ENCODE measurements around the gene ENTREP3.
"Not testable (repeated sequence)": the region's sequence is repeated elsewhere in the genome, so short reads cannot be mapped to it uniquely, and the experiment has no call there.

The ENTREP3 gene

DNA sequence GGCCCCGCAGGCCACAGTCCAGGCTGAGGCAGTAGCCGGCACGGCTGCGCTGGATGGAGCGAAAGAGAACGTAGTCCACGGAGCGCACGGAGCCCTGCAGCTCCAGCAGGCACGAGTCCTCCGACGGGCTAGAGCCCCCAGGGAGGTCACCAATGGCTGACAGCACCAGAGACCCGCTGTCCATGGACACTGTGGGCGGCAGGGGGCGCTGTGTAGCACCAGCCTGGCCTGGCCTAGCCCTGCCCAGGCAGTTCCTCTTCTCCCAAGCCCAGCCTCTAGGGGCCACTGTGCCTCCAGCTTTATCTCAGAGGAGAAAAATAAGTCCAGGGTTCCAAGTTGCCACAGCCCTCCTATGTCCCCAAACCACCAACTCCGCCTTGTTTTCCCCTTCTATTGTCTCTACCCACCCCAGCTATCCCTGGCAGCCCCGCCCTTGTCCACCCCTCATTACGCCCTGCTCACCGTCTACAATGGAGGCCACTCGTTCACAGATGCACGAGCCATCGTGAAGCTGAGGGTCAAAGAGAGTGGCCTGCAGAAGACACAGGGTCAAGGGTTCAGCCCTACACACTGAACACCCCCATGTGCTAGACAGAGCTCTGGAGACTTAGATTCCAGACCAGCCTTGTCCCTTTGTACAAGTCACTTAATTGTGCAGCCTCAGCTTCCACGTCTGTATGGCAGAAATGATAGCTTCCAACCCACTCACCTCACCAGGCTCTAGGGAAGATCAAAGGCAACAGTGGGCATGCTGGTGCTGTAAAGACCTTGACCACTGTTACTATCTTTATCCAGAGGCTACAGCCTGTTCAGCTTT, 4.4 kb downstream of the ENTREP3 start:
- peak; percentile 81 to 90 for DNase-seq (ENCODE audit: low read depth in 2 of 2)

DNA sequence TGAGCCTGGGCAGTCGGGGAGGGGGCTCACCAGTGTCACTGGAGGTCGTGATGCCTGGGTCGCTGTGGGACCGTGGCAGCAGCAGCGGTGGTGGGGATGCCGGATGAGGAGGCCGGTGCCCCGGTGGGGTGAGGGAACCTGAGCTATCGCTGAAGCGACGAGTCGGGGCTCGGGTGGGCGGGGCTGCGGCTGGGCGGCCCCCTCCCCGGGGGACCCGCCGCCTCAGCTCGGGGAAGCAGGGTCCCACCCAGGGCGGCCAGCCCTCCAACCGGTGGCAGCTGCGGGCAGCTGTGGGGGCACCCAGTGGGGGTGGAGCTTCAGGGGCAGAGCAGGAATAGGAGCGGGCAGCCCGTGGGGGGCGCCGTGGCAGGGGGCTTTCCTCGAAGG, 5.0 kb downstream of the ENTREP3 start:
- no peak for DNase-seq (ENCODE audit: low read depth in 2 of 2)

DNA sequence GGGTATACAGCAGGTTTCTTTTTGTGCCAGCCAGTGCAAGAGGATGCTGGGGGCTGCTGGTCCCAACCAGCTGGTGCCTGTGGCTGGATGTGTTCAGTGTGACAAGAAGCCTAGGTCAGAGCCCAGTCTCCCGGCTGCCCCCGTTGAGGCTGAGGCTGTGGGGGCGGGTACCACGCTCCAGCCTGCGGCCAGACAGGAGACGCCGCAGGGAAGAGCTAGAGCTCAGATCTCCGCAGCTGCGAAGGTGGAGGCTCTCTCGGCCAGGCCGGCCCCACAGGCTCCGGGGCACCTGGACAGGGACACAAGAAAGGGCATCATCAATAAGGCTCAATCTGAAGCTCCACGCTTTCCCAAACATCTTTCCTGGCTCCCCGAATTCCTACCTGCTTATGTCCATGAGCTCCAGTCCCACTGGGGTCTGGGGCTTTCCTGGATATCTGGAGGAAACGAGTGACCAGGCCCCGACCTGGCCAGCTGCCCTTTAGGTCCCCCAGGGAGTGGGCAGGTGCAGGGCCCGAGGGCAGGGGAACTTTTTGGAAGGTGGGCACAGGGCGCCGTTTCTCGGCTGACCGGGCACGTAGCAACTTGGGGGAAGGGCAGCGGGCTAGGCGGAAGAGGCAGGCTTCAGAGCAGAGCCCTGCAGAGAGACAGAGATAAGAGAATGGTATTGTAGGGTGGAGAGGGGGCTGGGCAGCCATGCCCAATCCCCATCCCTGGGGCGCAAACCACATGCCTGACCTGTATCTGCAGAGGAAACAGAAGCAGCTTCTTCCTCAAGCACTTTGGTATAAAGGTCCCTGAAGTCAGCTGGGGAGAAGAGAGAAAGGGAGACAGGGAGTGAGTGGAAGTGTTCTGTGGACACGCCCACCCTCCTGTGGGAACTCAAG, 7.4 kb downstream of the ENTREP3 start:
- DNase-seq (ENCODE audit: low read depth in 2 of 2): no peak

DNA sequence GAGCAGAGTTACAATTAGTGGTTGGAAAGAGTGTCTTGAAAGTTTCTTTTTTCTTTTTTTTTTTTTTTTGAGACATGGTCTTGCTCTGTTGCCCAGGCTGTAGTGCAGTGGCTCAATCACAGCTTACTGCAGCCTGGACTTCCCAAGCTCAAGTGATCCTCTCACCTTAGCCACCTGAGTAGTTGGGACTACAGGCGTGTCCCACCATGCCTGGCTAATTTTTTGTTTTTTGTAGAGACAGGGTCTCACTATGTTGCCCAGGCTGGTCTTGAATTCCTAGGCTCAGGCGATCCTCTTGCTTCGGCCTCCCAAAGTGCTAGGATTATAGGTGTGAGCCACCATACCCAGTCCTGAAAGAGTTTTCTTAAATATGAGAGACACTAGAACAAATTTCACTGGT, 8.5 kb downstream of the ENTREP3 start:
- DNase-seq (ENCODE audit: low read depth in 2 of 2): not testable (repeated sequence)

DNA sequence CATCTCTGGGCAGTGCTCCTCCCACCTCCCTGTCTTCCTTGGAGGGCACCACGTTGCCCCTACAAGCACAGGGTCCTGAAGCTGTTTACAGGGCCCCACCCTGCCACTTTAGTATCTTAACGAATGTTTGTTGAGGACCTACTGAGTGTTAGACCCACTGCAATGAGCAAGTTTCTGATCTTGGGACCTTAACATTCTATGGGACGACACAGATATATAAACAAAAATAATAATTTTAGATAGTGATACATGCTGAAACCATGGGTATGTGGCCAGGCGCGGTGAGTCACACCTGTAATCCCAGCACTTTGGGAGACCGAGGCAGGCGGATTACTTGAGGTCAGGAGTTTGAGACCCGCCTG, 10.1 kb downstream of the ENTREP3 start:
- DNase-seq (ENCODE audit: low read depth in 2 of 2): no peak

DNA sequence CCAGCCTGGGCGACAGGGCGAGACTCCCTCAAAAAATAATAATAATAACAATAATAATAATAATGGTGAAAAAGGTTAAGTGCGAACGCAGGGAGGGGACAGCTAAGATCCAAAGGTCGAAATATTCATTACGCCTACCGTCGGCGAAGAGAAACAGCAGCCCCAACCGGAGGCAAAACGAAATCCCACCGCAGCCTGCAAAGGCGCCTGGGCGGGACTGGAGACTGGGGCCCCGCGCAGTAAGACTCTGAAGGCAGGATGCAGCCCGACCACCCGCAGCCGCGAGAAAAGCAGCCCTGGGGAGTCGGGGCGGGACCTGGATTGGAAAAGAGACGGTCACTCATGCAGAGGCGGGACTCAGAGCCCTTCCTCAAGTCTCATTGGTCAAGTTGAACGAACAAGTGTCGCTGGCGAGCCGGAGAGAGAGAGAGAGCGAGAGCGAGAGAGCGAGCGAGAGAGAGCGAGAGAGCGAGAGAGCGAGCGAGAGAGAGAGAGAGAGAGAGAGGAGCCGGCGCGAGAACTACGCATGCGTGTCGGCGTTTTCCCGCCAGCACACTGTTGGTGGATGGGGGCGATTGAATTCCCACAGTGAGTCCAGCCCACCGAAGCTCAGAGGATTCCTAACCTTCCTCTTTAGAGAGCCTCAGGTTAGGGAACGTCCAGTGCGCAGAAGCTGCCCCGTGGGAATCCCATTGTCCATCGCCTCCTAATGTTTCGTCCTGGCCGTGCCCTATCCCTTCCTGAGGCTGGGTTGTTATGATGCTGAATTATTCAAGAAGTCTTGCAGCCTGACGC, 10.7 kb downstream of the ENTREP3 start:
- DNase-seq (ENCODE audit: low read depth in 2 of 2): peak; percentile 80 to 88

DNA sequence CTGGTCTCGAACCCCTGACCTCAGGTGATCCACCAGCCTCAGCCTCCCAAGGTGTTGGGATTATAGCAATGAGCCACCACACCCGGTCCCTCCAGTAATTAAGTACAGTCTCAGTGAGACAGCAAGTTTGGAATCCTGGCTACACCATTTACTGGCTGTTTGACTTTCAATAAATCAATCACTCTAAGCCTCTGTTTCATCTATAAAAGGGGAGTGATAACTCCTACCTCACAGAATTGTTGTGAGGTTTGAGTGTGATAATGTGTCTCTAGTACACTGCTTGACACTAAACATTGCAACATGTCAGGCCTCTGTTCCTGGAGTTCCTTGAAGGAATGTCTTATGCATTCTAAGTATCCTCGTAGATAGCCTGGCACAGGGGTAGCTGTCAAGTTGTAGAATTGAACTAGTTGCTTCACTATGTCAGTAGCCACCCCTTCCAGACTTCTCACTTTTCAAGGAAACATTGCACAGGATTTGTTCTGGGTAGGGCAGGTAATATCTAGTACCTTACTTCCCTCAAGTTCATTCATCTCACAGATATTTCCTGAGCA, 12.4 kb downstream of the ENTREP3 start:
- DNase-seq (ENCODE audit: low read depth in 2 of 2): no peak

DNA sequence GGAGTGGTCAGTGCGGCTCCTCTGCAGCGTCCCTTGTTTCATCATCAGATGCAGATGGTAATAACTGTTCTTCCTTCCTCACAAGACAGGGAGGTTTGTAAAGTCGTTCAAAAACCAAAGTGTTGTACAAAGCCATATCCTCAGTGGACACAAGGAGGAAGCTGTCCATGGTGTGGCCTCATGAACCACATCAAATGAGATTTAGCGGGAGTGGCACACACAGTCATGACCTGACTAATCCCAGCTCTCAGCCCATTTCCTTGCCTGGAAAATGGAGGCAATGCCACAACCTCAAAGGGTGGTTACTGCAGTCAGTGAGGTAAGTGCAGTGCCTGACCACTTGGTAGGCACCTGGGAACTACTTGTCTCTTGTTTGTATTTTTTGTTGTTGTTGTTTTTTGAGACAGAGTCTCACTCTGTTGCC, 13.4 kb downstream of the ENTREP3 start:
- no peak for DNase-seq (ENCODE audit: low read depth in 2 of 2)

DNA sequence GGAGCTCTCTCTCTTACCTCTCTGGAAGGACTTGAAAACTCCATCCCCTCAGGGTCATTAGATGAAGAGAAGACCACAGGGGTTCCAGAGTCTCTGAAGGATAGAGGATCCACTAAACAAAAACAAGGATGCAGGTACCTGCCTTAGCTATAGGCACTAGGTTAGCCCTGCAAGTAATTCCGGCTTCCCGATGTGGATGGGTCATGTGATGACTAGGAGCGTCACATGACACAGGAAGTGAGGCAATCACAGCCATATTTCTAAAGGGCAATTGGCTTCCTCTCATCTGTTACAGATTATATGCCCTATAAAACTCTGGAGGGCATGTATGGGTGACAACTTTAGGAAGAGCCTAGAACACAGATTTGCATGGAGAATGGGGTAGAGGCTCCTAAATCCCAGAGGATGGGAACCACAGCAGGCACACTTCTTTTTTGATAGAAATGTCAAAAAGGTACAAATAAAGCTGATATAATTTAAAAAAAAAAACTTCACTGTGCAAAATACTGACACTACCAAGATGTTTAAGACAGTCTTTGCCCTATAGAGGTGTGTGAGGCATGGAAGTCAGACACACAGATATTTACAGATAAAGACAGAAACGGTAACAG, 14.1 kb downstream of the ENTREP3 start:
- DNase-seq (ENCODE audit: low read depth in 2 of 2): peak in 1 of 2 donors; percentile 52

DNA sequence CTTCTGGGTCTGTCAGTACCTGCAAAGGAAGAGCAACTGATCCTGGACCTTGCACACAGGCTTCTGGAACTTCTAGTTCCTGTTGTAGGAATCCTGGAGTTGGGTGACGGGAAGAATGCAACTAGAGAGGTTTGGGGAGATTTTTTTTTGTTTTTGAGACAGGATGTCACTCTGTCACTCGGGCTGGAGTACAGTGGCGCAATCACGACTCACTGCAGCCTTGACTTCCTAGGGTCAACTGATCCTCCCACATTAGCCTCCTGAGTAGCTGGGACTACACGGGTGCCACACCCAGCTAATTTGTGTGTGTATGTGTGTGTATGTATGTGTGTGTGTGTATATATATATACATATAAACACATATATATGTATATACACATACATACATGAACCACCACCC, 18.8 kb downstream of the ENTREP3 start:
- no peak for DNase-seq (ENCODE audit: low read depth in 2 of 2)

DNA sequence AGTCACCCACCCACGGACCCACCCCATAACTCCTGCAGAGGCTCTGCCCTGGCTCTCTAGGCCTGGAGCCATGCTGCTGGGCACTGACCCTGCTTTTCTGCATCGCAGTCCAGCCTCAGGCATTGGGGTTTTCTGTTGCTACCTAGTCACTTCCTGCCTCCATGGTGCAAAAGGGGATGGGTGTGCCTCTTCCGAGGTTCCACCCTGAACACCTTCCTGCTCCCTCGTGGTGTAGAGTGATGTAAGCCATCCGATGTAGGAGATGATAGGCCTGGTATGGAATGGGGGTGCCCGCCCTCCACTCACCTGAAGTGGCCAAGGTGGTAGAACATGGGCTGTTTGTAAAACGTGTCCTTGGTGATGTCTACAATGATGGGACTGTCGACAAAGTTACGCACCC, 19.9 kb downstream of the ENTREP3 start:
- not testable (repeated sequence) for DNase-seq (ENCODE audit: low read depth in 2 of 2)

DNA sequence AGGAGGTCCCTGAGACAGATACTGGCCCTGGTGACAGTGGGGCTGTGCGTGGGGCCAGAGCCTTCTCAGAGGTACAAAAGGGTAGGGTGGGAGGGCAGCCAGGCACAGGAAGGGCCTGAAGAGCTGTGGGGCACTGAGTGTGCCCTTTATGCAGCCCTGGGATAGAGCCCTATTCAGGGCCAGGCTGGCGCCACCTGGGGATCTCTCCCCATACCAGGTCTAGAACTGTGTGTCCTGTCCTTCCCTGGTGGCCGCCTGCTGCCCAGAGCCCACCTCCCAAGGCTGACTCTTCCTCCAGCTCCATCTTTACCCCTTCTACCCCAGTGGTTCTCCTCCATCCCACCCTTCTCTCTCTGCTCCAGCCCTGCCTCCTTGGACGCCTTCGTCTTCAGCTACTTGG, 21.8 kb downstream of the ENTREP3 start:
- not testable (repeated sequence) for DNase-seq (ENCODE audit: low read depth in 2 of 2)

DNA sequence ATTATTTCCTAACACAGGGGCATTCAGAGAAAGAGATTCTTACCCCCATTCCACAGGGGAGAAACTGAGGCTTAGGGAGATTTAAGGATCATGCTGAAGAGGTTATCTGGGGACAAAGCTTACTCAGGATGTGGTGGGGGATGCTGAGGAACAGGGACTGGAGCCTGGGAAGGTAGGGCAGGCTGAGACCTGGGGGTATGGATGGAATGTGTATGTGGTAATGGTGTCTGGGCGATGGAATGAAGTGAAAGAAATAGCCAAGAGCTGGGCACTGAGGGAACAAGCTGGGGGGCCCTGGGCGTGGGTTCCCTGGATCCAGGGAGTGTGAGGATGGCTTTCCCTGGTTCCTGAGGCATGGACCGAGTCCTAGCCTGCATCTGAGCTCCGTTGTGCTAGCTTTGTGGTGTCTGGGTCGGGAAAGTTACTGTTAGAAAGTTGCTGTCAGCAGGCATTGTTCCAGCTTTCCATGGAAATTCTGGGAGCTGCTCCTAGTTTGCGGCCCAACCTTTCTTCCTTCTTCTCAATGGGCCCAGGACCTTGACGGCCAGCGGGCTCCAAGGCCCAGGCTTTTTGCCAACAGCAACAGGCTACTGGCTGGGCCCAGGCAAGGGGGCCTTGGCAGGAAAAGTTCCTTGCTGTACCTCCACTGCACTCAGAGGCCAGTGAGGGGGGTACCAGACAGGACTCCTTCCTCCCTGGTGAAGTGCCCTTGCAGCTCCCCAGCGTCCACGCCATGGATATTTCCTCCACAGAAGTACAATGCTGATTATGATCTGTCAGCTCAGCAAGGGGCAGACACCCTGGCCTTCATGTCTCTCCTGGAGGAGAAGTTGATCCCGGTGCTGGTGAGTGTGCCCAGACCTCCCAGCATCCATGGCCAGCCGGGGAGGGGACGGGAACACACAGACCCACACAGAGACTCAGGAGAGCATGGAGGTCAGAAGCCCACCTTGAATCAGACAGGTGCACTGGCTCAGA, 23.0 kb downstream of the ENTREP3 start:
- DNase-seq (ENCODE audit: low read depth in 2 of 2): not testable (repeated sequence)

DNA sequence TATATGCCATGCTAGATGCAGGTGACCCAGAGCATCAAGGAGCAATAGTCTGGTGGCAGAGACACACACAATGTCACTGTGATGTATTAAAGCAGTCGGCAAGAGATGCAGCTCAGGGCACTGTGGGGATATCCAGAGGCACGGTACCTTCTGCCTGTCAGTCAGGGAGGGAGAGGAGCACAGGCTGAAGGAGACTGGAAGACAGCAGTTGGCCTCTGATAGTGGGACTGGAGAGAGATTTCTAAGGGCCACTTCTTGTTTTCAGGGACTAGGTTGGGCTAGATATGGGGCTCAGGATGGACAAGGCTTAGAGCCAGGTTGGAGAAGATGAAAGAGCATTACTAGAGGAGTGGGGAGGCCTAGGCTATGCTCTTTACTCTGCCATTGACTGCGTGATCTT, 24.0 kb downstream of the ENTREP3 start:
- not testable (repeated sequence) for DNase-seq (ENCODE audit: low read depth in 2 of 2)

DNA sequence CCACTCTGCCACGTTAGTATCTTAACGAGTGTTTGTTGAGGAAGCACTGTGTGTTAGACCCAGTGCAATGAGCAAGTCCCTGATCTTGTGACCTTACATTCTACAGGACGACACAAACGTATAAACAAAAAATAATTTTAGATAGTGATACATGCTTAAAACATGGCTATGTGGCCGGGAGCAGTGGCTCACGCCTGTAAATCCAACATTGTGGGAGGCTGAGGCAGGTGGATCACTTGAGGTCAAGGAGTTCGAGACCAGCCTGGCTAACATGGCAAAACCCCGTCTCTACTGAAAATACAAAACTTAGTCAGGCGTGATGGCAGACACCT, 27.2 kb downstream of the ENTREP3 start:
- no peak for DNase-seq (ENCODE audit: low read depth in 2 of 2)

DNA sequence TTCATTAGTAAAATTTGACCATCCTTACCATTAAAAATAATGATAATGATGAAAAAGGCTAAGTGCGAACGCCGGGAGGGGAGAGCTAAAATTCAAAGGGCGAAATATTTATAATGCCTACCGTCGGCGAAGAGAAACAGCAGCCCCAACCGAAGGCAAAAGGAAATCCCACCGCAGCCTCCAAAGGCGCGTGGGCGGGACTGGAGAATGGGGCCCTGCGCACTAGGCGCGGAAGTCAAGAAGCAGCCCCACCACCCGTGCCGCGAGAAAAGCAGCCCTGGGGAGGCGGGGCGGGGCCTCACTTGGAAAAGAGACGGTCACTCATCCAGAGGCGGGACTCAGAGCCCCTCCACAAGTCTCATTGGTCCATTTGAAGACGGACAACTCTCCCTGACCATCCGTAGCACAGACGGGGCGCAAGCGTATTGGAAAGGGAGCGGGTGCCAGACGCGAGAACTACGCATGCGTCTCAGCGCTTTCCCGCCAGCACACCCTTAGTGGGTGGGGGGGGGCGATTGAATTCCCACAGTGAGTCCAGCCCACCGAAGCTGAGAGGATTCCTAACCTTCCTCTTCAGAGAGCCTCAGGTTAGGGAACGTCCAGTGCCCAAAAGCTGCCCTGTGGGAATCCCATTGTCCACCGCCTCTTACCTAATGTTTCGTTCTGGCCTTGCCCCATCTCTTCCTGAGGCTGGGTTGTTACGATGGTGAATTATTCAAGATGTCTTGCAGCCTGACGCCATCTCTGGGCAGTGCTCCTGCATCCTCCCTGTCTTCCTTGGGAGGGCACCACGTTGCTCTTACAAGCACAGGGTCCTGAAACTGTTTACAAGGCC, 27.8 kb downstream of the ENTREP3 start:
- DNase-seq (ENCODE audit: low read depth in 2 of 2): peak; percentile 98 to 100

DNA sequence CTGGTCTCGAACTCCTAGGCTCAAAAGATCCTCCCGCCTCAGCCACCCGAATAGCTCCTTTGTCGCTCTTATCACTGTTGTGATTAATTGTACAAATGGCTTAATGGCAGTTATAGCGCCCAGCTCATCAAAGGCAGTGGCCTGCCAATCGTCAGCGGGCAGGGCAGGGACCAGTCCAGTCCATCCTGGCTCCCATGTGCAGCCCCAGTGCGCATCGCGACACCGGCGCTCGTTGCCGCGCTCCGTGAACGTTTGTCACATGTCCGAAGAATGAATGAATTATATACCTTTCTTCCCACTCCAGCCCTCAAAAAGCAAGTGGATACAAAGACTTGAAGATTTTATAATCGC, 28.4 kb downstream of the ENTREP3 start:
- no peak for DNase-seq (ENCODE audit: low read depth in 2 of 2)

DNA sequence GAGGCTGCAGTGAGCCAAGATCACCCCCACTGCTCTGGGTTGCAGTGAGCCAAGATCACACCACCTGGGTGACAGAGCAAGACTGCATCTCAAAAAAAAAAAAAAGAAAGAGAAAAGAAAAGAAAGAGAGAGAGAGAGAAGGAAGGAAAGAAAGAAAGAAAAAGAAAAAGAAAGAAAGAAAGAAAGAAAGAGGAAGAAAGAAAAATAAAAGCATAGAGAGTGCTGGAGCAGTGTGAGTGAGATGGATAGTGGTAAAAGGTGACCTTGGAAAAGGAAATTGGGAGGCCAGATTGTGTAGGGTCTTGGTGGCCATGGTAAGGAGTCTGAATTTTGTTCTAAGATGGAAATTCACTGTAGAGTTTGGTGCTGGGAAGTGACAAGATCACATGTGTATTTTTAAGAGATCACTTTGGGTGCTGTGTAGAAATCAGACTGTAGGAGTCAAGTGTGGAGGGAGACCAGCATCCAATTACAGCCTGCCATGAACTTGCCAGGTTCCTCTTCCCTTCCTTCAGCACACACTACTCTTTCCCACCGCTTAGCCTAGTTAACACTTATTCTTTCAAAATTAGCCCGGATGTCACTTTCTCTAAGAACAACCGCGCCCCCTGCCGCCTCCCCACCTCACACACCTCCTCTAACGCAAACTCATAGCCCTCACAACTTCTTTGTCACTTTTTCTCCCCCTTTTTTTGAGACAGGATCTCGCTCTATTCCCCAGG, 28.9 kb downstream of the ENTREP3 start:
- DNase-seq (ENCODE audit: low read depth in 2 of 2): peak; percentile 71 to 79

DNA sequence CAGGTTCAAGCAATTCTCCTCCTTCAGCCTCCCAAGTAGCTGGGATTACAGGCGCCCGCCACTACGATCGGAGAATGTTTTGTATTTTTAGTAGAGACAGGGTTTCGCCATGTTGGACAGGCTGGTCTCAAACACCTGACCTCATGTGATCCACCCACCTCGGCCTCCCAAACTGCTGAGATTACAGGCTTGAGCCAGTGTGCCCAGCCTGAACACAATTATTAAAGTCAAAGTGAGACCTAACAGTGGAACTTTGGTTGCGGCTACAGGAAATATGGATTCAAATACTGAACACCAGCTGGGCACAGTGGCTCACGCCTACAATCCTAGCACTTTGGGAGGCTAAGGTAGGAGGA, 29.9 kb downstream of the ENTREP3 start:
- DNase-seq (ENCODE audit: low read depth in 2 of 2): not testable (repeated sequence)

All from stimulated activated CD8-positive, alpha-beta memory T cell treated with anti-CD3 and anti-CD28 coated beads, Interleukin-15, amount 100 ng/mL, for 4 hours (primary cell).